NCI-H82 (cell line): ENCODE results near the gene USP35.
A peak's percentile ranks its signal among the peaks of the same experiment; 100 is the strongest.

ENCODE experiments used
- DNase-seq: peaks from one replicate; lab custom pipeline; 2025; lab: John Stamatoyannopoulos, UW

USP35 gene

GRCh38 chr11:78196661-78197091 is 8.0 kb downstream of the USP35 start:
- DNase-seq, result no peak

DNA sequence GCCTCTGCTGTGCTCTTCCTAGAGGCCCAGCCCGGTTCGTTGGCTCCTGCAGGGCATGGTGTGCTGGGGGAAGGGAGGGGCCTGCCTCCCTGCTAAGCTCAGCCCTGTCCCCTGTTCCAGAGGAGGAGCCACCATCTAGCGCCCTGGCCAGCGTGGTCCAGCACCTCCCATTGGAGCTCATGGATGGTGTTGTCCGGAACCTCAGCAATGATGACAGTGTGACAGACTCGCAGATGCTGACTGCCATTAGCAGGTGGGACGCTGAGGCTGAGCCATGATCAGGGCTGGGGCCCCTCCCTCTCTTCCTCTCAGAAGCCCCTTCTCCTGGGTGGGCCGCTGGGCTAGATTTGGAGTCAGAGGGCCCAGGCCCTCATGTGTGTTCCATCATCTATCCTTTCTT is 9.1 kb downstream of the USP35 start:
- DNase-seq, result no peak

DNA sequence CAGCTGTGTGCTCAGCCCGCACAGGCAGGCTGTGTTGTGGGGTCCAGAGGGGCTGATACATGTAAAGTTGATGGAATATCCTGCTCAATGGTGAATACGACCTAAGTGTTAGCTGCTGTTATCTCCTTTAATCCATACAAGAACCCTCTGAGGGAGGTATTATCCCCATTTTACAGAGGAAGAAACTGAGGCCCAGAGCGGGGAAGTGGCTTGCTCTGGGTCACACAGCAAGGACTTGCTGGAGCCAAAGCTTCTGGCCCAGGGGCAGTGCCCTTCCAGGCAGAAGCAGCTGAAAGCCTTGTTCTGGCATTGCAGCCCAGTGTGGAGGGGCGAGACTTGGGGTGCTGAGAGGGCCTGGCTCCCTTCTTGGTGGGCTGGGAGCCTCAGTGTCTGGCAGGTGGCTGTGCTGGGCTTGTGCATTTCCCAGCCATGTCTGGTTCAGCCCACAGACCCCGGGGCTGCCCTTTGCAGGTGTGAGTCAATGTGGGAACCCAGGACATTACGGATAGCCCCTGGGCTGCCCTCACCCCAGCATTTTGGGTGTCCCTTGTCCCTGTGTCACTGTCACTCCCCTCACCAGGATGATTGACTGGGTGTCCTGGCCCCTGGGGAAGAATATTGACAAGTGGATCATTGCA is 10.4 kb downstream of the USP35 start:
- DNase-seq, result no peak

GRCh38 chr11:78199653-78200015 is 10.9 kb downstream of the USP35 start:
- DNase-seq, result no peak

DNA sequence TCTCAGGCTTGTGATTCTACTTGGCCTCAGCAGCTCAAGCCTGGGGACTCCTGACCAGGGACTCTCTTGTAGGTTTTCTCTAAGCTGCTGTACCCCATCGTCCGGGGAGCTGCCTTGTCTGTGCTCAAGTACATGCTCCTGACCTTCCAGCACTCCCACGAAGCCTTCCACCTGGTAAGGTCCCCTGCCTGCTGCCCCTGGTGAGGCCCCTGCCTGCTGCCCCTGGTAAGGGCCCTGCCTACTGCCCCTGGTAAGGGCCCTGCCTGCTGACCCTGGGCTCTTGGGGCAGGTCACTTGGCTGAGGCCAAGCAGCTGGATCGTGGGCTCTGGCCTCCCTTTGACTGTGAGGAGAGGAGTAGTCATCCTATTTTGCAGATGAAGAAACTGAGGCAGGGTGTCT is 11.3 kb downstream of the USP35 start:
- DNase-seq, result no peak

GRCh38 chr11:78200553-78200952 is 11.8 kb downstream of the USP35 start:
- no peak for DNase-seq

DNA sequence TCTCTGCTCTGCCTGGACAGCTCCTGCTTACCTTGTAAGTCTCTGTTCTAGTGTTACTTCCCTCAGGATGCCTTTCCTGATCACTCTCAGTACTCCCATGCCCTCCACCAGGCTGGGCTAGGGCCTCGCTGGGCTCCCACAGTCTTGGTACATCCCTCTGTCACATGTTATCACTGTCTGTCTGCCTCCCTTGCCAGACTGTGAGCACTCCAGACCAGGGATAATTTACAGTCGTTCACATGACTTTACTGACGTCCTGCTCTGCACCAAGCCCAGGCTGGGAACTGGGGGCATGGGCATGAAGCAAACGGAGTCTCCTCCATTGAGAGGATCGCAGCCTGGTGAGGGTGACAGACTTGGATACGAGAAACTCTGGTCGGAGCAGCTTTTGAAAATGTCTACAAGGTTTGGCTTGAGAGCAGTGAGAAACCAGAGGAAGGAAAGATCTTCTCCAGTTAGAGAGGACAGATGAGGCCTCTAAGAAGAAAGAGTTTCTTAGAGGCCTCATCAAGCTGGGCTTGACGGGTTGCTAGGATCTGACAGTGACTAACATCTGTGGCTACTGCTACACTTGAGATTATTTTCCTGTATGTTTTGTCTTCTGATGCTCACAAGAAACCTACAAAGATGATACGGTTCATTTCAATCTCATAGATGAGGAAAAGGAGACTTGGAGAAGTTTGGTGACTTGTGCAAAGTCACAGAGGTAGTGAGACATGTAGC is 12.5 kb downstream of the USP35 start:
- DNase-seq, result no peak

GRCh38 chr11:78202733-78203167 is 14.0 kb downstream of the USP35 start:
- DNase-seq, result no peak

DNA sequence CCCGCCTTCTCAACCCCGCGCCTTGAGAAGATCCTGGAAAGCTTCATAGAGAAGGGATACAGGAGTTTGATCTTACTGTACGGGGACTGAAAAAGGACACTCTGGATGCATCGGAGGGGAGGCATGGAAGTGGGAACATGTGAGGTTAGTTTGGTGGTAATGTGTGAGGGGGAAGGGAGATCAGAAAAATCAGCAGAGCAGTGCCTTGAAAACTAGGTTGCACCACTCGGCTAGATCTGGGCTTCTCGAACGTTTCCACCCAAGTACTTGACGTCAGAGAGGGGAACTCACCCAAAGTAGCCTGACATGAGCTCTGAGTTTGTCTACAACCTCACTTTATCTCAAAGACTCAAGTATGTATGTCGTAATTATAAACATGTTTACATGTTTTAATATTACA is 14.5 kb downstream of the USP35 start:
- no peak for DNase-seq

DNA sequence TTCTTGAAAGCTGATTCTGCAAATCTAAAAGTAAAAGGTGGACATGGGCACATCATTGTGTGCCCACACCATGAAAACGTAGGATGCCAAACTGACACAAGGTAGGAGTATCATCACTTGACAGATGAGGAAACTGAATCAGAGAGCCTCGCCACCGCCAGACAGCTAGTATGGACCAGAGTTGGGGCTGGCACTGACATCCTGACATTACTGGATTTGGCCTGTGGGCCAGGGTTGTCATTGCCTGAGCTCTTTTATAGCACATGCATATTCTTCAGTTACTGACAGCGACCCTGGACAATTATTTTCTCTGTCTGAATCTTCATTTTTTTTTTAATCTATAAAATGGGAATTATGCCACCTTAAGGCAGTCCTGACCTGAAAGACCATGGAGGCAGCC is 16.5 kb downstream of the USP35 start:
- DNase-seq, result no peak

DNA sequence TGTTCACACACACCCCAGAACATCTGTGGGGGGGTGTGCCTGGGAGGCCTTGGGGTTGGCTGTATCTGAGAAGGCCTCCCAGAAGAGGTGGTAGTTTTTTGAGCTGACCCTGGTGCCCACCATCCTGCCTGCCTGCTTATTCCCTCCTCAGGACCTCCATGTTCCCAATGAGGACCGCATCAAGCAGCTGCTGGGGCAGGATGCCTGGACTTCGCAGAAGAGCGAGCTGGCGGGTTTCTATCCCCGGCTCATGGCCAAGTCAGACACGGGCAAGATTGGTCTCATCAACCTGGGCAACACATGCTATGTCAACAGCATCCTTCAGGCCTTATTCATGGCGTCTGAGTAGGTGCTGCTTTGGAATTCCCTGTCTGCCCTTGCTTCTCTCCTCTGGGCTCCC is 17.0 kb downstream of the USP35 start:
- DNase-seq, result no peak

DNA sequence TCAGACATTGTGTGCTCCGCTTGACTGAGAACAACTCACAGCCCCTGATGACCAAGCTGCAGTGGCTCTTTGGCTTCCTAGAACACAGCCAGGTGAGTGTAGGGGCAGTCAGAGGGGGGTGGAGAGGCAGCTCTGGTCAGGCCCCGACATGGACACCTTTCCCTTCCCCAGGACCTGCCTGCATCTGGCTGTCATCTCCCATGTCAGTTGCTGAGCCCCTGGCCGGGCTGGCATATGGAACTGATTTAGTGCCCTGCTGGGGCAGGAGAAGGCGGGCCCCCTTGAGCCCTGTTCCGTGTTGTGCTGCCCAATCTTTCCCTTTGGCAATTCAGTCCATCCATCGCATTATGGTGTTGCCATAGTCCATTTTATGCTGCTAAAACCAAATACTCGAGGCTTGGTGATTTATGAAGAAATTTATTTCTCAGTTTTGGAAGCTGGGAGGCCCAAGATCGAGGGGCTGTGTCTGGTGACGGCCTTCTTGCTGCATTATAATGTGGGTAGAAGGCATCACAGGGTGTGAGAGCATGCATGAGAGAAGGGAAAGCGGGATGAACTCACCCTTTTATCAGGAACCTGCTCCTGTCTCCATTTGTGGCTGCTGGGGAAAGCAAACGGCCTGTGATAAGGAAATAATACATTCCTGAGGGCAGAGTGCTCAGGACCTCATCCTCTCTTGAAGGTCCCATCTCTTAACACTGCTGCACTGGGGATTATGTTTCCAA is 19.0 kb downstream of the USP35 start:
- no peak for DNase-seq

- peak; percentile 39 for DNase-seq
These were observed 19.8 kb downstream of the USP35 start for GRCh38 chr11:78208257-78209165.

GRCh38 chr11:78209478-78209877 is 20.8 kb downstream of the USP35 start:
- no peak for DNase-seq

DNA sequence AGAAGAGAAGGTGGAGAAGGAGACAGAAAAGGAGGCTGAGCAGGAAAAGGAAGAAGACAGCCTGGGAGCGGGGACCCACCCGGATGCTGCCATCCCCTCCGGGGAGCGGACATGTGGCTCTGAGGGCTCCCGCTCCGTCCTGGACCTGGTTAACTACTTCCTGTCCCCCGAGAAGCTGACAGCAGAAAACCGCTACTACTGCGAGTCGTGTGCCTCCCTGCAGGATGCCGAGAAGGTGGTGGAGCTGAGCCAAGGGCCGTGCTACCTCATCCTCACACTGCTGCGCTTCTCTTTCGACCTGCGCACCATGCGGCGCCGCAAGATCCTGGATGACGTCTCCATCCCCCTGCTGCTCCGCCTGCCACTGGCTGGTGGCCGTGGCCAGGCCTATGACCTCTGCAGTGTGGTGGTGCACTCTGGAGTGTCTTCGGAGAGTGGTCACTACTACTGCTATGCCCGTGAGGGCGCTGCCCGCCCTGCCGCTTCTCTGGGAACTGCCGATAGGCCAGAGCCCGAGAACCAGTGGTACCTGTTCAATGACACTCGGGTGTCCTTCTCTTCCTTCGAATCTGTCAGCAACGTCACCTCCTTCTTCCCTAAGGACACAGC is 21.4 kb downstream of the USP35 start:
- no peak for DNase-seq

GRCh38 chr11:78211565-78211964 is 22.8 kb downstream of the USP35 start:
- DNase-seq, result no peak

- no peak for DNase-seq
These were observed 24.1 kb downstream of the USP35 start for GRCh38 chr11:78212586-78213371.

DNA sequence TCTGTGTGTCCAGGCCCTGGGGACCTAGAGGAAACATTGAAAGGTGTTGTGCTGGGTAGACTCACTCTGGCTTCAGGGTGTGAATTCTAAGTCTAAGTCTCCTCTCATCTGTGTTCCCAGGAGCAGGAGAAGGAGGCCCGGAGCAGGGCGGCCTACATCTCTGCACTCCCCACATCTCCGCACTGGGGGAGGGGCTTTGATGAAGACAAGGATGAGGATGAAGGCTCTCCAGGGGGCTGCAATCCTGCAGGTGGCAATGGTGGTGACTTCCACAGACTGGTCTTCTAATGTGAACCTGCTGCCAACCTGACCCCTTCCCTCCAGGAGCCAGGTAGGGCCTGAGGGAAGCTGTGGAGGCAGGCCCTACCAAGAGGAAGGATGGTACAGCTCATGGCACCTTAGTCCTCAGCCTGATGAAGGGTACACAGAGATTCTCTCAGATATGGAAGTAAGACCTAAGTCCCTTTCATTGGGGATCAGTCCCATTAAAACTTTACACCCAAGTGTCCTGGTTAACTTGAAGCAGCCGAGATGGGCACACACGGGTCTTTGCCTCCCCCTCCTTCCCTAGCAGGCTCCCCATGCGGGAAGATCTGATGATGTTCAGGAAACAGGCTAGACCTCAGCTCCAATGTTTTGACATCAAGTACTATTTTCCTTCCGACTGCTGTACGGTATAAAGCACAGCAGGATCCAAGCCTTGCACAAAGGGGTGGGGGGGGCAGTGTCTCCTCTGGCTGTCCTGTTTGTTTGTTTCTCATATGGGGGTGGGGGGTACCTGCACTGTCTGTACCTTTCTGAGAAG is 25.0 kb downstream of the USP35 start:
- DNase-seq, result no peak

DNA sequence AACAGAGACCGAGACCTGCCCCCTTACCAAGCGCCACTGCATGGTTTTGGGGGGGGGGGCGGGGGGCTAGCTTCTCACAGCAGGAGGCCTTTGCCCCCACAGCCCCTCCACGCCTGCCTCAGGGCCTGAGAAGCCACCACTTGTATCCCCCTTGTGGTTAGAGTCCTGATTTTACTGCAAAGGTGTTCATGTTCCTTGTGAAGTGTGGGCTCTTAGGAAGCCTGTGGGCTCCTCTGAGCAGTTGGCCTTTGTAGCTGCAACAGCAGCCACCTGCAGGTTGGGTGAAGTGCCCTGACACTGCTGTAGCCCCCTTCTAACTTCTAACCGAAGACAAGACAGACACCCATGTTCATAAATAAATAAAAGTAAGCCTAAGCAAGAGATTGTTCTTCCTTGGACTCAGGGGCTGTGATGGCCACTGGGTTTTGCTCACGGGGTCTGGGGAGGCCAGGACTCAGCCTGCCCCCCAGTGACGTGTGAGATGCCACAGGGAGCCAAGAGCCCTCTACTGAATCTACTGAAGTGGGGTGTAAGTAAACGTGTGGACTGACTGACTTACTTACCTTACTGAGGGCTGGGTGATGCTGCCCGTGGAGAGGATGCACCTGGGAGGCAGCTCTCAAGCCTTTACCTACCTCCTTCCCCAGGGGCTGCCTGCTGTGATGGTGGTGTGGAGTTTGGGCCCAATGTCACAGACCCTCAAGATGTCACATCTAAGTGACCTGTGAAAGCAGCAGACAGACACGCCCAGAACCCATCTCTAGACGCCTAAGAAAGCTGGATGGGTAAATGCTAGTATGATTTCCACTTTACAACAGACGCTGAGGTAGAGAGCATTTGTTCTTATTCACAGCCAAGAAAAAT is 25.8 kb downstream of the USP35 start:
- DNase-seq, result no peak
